Measurements from ENCODE around the gene SLC38A6. TPM values are rescaled to one million over a fixed set of nuclear protein-coding genes. Genes with fewer than 3 reads are reported as not detected.

SLC38A6 gene
- total and polyA plus RNA-seq, 2 of the 8 experiments (the other 6 are each of a cell fraction or from before 2014, with no cell fraction given): 8.1 to 9.8 TPM

DNA sequence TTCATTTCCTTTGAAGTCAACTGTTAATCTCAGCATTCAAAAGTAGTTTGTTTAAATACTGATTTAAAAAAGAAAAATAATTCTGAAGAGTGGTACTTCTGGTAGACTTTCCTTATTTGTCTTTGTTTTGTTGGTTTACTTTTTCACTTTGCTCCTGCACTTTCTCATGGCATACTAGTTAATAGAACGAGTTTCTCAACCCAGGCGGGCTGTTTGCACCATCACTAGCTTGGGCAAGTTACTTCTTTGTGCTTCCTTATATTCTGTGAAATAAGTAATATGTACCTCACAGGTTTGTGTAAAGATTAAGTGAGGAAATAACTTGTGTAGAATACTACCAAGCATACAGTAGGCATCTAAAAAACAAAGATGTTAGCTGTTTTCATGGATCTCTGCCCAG, 45.5 kb downstream of the SLC38A6 start:
- H2BK5ac ChIP-seq (ENCODE audit: low read depth, low read length): no peak overlapping the region
- H3K9me3 ChIP-seq (ENCODE audit: insufficient read depth in 2 of 2, low read depth in 1 of 2, low read length in 1 of 2): no peaks in the 10 kb centered on the region
- H2BK12ac ChIP-seq (ENCODE audit: low read depth, low read length): no peak overlapping the region
- no peak overlapping the region for H3K18ac ChIP-seq (ENCODE audit: extremely low read depth, low read length)
- no peaks in the 10 kb centered on the region for H3K4me1 ChIP-seq (replicated peaks in 1 of 4; ENCODE audit: control insufficient read depth in 3 of 4, insufficient read depth in 4 of 4, low read length in 3 of 4)
- H2BK15ac ChIP-seq (ENCODE audit: low read length): no peak overlapping the region
- H4K8ac ChIP-seq (ENCODE audit: extremely low read depth, insufficient read depth, low read length): no peak overlapping the region
- H2BK20ac ChIP-seq (ENCODE audit: low read length): no peak overlapping the region
- H2AK5ac ChIP-seq (ENCODE audit: low read depth, low read length): no peak overlapping the region
- no peaks in the 10 kb centered on the region for H3K79me1 ChIP-seq (ENCODE audit: low read depth, low read length)
- H4K5ac ChIP-seq (ENCODE audit: insufficient read length, low read depth, low read length): no peak overlapping the region
- H3K56ac ChIP-seq (replicated peaks; ENCODE audit: insufficient read length, low read depth, low read length): no peak overlapping the region
- no peak overlapping the region for H3K4me3 ChIP-seq (ENCODE audit: extremely low read depth in 1 of 4, insufficient read depth in 2 of 4, low read depth in 3 of 4, low read length in 4 of 4)
- H3K27me3 ChIP-seq (replicated peaks in 1 of 4; ENCODE audit: control insufficient read depth in 3 of 4, extremely low read depth in 1 of 4, insufficient read depth in 3 of 4, low read length in 3 of 4): no peaks in the 10 kb centered on the region
- no peak overlapping the region for H3K4me2 ChIP-seq (ENCODE audit: insufficient read depth in 1 of 2, low read depth in 2 of 2, low read length in 2 of 2)
- H4K20me1 ChIP-seq (replicated peaks in 1 of 2; ENCODE audit: control insufficient read depth in 1 of 2, insufficient read depth in 2 of 2, low read length in 2 of 2): no peaks in the 10 kb centered on the region
- no peak for DNase-seq (ENCODE audit: low read depth in 1 of 2, low spot score in 2 of 2)
- no peak overlapping the region for H3K27ac ChIP-seq (ENCODE audit: low read depth, low read length)
- FAIRE-seq: no peak
- no peaks in the 10 kb centered on the region for H3K23me2 ChIP-seq (ENCODE audit: low read depth, low read length)
- CTCF ChIA-PET (ENCODE audit: partially characterized antibody): interaction anchor here (0.8 to 3.0 kb wide), 11 partner anchors 11 to 369 kb away, joined by 3 to 10 read pairs (median 4); no protein-coding TSS in a partner anchor
- no peak overlapping the region for H3K9ac ChIP-seq (replicated peaks in 1 of 4; ENCODE audit: extremely low read depth in 1 of 4, low read depth in 3 of 4, low read length in 3 of 4)
- H3K79me2 ChIP-seq (ENCODE audit: control insufficient read depth in 1 of 2, insufficient read depth in 2 of 2, low read length in 2 of 2): no peaks in the 10 kb centered on the region
- POLR2A ChIA-PET (ENCODE audit: partially characterized antibody): no interaction called here
- WGBS, 2 experiments (ENCODE audit: extremely low coverage in 1 of 2, insufficient coverage in 1 of 2, insufficient read length in 1 of 2, insufficient replicate concordance in 2 of 2, low coverage in 1 of 2, low lambda C conversion rate in 2 of 2, missing lambda C conversion rate in 1 of 2): 88% methylated on average over 2 of the region's 2 CpGs; no CpG with 5 or more reads in 1 of the 2 experiments
- no peak overlapping the region for H2BK120ac ChIP-seq (replicated peaks; ENCODE audit: low read depth, low read length)
- no peak overlapping the region for H3K23ac ChIP-seq (ENCODE audit: insufficient read length)
- no peak overlapping the region for H3K14ac ChIP-seq (ENCODE audit: insufficient read length)
- no peak overlapping the region for H2AFZ ChIP-seq (ENCODE audit: low read length)
- H3K36me3 ChIP-seq (ENCODE audit: control insufficient read depth in 2 of 4, insufficient read depth in 4 of 4, low read length in 3 of 4): no peaks in the 10 kb centered on the region
- no peak for TF ChIP-seq TBP (IDR thresholded peaks at IDR 0.05; ENCODE audit: low read depth, low read length)
- no peak for TF ChIP-seq JUND (IDR thresholded peaks at IDR 0.05; ENCODE audit: low read length)
- no peak for TF ChIP-seq ASH2L (IDR thresholded peaks at IDR 0.05; ENCODE audit: low read length)
- TF ChIP-seq PHF8 (conservative IDR thresholded peaks at IDR 0.05; ENCODE audit: low read depth, low read length): no peak
- TF ChIP-seq CEBPB (IDR thresholded peaks at IDR 0.05; ENCODE audit: low read depth, low read length): no peak
- no peak for TF ChIP-seq POLR2AphosphoS5 (IDR thresholded peaks at IDR 0.05; ENCODE audit: low read depth, low read length)
- no peak for TF ChIP-seq SP2 (IDR thresholded peaks at IDR 0.05; ENCODE audit: low read length)
- no peak for TF ChIP-seq SIN3A (conservative IDR thresholded peaks at IDR 0.05 in 1 of 2, IDR thresholded peaks at IDR 0.05 in 1 of 2; ENCODE audit: low read depth in 1 of 2, low read length in 2 of 2)
- TF ChIP-seq SAP30 (IDR thresholded peaks at IDR 0.05; ENCODE audit: insufficient read depth, insufficient replicate concordance, low read length): no peak
- TF ChIP-seq RBBP5 (IDR thresholded peaks at IDR 0.05; ENCODE audit: borderline replicate concordance, low read depth, low read length): no peak
- TF ChIP-seq RNF2 (IDR thresholded peaks at IDR 0.05; ENCODE audit: borderline replicate concordance, low read depth, low read length, missing control alignments, poor library complexity, severe bottlenecking): no peak
- no peak for TF ChIP-seq MAFK (IDR thresholded peaks at IDR 0.05; ENCODE audit: low read depth, low read length)
- no peak for TF ChIP-seq TAF7 (optimal IDR thresholded peaks at IDR 0.05; ENCODE audit: borderline replicate concordance, low read depth, low read length)
- H4K91ac ChIP-seq (replicated peaks; ENCODE audit: insufficient read length, low read length): no peak overlapping the region
- no peak overlapping the region for H3K4ac ChIP-seq (replicated peaks; ENCODE audit: insufficient read length, low read depth, low read length)
